Dedifferentiated amniotic fluid mesenchymal stem cell (primary cell): Measurements from ENCODE around the gene CR1.
"Not testable (repeated sequence)": the region's sequence is repeated elsewhere in the genome, so short reads cannot be mapped to it uniquely, and the experiment has no call there.

ENCODE experiments used
- DNase-seq: peaks from one replicate; pipeline ENCODE4 v3.0.0-alpha.2; 2016; ENCODE audit errors: extremely low spot score

Gene CR1

GRCh38 chr1:207495801-207496792 is at the start of gene CR1:
Gene CR1 (plus strand): TSS chr1:207496157. CDS start chr1:207496268, 111 bp downstream.
- DNase-seq, result no peak

GRCh38 chr1:207453710-207454045 is 42.3 kb upstream of the CR1 start:
- no peak for DNase-seq

- no peak for DNase-seq
Observed at GRCh38 chr1:207454046-207454964, 41.7 kb upstream of the CR1 start, which contains the start of gene CR2. Gene CR2 (plus strand): TSS chr1:207454328. CDS start chr1:207454419, 91 bp downstream.

GRCh38 chr1:207455183-207455754 is 40.7 kb upstream of the CR1 start:
- DNase-seq, result no peak

GRCh38 chr1:207458414-207458813 is 37.5 kb upstream of the CR1 start:
- DNase-seq, result no peak

- DNase-seq, result no peak
Observed at GRCh38 chr1:207459008-207459407, 36.9 kb upstream of the CR1 start.

GRCh38 chr1:207461649-207462048 is 34.3 kb upstream of the CR1 start:
- no peak for DNase-seq

GRCh38 chr1:207462535-207462934 is 33.4 kb upstream of the CR1 start:
- no peak for DNase-seq

GRCh38 chr1:207463021-207463420 is 32.9 kb upstream of the CR1 start:
- no peak for DNase-seq

- no peak for DNase-seq
Observed at GRCh38 chr1:207463571-207463970, 32.4 kb upstream of the CR1 start.

GRCh38 chr1:207470927-207471326 is 25.0 kb upstream of the CR1 start:
- no peak for DNase-seq

- DNase-seq, result no peak
Observed at GRCh38 chr1:207474210-207474609, 21.7 kb upstream of the CR1 start.

GRCh38 chr1:207486198-207486597 is 9.8 kb upstream of the CR1 start:
- no peak for DNase-seq

- no peak for DNase-seq
Observed at GRCh38 chr1:207487636-207488035, 8.3 kb upstream of the CR1 start.

GRCh38 chr1:207493212-207493611 is 2.7 kb upstream of the CR1 start:
- no peak for DNase-seq

- no peak for DNase-seq
Observed at GRCh38 chr1:207494171-207494570, 1.8 kb upstream of the CR1 start.

- not testable (repeated sequence) for DNase-seq
Observed at GRCh38 chr1:207495281-207495680, 676 bp upstream of the CR1 start.

- DNase-seq, result no peak
Observed at GRCh38 chr1:207497941-207498340, 2.0 kb downstream of the CR1 start.

GRCh38 chr1:207499573-207499972 is 3.6 kb downstream of the CR1 start:
- DNase-seq, result peak; percentile 60

GRCh38 chr1:207500306-207500705 is 4.3 kb downstream of the CR1 start:
- DNase-seq, result no peak

GRCh38 chr1:207501071-207501470 is 5.1 kb downstream of the CR1 start:
- no peak for DNase-seq

- no peak for DNase-seq
Observed at GRCh38 chr1:207502726-207503125, 6.8 kb downstream of the CR1 start.
